ENCODE measurements around the gene ARHGAP23.
"Not testable (repeated sequence)": the region's sequence is repeated elsewhere in the genome, so short reads cannot be mapped to it uniquely, and the experiment has no call there.

ARHGAP23 gene

DNA sequence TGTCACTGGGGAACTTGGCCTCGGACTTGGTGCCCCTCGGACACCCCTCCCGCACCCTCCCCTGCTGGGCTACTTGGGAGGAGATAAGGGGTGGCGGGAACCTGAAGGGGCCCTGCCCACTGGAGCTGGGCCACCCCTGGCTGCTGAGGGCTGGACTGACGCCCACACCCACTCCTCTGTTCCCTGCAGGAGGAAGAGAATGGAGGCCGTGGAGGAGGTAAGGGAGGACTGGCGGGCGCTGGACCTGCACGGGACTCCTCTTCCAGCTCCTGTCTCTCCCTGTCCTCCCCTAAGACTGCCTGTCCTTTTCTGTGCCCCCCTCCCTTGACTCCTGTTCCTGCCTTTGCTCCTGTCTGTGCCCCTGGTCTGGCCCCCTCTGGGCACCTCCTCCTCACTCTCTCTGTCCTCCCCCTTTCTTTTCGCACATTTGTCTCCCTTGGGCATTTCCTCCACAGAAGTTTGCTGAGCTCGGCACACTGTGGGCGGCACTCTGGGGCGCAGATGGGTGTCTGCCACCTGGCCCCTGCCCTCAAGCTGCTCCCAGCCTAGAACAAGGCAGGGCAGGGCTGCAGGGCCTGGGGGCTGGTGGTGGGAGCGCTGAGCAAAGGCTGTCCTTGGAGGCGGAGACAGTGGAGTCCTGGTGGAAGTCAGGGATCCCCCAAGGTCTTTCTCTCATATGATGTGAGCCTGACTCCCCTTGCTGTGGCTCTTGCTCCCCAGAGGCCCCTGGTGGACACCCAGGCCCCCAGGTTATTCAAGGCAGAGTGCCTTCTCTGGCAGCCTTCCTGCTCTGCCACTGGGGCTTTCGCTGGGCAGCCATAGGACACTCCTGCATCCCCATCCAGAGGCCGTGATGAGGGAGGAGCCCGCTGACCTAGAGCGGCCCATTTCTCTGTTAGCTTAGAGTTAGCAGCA, 32.7 kb downstream of the ARHGAP23 start:
- no peak for DNase-seq (ENCODE audit: low read depth)

- no peak for DNase-seq (ENCODE audit: low read depth)
These were observed 33.4 kb downstream of the ARHGAP23 start for GRCh38 chr17:38461683-38462082.

DNA sequence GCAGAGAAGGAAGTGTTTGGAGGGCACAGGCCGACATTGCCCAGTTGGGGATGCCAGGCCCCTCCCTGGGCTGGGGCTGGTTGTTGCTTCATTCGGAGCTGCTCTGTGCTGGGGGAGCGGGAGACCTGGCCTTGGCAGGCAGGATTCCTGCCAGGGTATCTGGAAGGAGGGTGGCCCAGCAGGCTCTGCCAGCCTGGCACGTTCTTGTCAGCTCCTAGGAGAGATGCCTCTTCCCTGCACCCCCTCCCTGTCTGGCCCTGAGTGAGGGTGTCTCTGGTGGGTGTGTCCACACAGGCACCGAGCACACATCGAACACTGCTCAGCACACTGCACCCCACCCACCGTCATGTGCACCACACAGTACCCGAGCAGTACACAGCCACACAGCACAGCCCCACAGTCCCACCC, 35.2 kb downstream of the ARHGAP23 start:
- no peak for DNase-seq (ENCODE audit: low read depth)

GRCh38 chr17:38464251-38464722, 36.0 kb downstream of the ARHGAP23 start:
- no peak for DNase-seq (ENCODE audit: low read depth)

DNA sequence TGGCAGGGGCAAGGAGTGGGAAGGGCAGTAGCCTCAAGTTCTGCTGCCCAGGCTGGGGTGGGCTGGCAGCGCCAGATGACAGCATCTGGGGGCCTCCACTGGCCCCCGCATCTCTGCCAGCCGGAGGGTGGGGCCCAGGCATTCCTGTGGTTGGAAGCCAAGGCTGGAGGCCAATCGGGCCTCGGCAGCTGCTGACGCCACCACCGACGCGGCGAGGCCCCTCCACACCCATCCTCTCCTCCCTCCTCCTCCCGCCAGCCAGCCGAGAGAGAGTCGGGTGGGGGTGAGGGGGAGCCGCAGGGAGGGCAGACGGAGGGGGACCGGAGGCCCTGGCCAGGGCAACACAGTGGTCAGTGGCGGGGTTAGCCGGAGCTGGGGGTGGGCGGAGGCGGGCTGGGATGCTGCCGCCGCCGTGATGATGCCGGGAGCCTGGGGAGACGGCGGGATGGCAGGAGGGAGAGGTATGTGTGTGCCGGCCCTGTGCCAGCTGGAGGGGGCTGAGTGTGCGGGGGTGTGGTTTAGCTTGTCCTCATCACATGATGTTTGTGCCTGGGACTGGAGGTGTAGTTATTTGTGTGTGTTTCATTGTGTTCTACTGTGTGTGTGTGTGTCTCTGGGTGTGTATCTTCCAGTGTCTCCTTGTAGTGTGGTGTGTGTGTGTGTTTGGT, 36.6 kb downstream of the ARHGAP23 start:
- DNase-seq (ENCODE audit: low read depth) = no peak

DNA sequence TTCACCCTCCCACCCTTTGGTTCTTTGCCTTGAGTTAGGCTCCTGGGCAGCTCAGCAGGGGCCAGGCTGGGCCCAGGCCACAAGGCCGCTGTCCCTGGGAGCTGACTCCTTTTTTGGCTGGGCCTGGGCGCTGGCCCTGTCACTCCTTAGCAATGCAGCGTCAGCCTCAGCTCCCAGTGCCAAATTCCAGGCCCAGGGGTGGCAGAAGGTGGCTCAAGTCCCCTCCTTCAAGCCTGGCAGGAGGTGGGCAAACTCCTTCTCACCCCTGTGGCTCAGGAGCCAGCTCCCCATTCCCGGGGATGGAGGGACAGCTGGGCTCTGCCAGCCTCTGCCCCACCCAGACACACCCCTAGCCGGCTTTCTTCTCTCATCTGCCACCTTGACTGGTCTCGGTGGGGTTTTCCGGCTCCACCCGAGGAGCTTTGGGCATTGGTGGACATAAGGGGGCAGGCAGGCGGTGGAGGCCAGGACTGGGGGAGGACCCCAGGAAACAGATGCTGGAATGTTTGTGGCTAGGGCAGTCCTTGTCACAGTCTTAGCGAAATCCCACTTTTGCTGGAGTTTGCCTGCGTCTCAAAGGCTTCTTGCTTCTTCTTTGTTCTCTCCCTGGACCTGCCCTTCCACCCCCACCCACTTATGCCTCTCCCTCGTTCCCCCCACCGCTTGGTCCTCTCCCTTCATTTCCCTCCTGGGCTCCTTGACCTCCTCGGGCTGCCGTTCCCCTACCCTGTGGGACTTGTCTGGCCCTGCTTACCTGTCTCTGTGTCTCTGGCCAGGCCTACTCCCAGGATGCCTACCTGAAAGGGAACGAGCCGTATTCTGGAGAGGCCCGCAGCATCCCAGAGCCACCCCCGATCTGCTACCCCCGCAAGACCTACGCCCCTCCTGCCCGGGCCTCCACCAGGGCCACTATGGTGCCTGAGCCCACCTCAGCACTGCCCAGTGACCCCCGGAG, 37.4 kb downstream of the ARHGAP23 start:
- no peak for DNase-seq (ENCODE audit: low read depth)

DNA sequence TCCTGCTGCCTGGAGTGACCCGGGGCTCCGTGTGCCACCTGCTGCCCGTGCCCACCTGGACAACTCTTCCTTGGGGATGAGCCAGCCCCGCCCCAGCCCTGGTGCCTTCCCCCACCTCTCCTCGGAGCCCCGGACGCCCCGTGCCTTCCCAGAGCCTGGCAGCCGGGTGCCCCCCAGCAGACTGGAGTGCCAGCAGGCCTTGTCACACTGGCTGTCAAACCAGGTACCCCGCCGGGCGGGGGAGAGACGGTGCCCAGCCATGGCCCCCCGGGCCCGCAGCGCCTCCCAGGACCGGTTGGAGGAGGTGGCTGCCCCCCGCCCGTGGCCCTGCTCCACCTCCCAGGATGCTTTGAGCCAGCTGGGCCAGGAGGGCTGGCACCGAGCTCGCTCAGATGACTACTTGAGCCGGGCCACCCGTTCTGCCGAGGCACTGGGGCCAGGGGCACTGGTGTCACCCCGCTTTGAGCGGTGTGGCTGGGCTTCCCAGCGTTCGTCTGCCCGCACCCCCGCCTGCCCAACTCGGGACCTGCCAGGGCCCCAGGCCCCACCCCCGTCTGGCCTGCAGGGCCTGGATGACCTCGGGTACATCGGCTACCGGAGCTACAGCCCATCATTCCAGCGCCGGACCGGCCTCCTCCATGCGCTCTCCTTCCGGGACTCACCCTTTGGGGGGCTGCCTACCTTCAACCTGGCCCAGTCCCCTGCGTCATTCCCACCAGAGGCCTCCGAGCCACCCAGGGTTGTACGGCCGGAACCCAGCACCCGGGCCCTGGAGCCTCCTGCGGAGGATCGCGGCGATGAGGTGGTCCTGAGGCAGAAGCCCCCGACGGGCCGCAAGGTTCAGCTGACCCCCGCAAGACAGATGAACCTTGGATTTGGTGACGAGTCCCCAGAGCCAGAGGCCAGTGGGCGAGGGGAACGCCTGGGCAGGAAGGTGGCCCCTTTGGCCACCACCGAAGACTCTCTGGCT, 38.4 kb downstream of the ARHGAP23 start:
- DNase-seq (ENCODE audit: low read depth) = no peak

- DNase-seq (ENCODE audit: low read depth) = no peak
These were observed 39.2 kb downstream of the ARHGAP23 start for GRCh38 chr17:38467491-38467890.

- no peak for DNase-seq (ENCODE audit: low read depth)
These were observed 41.6 kb downstream of the ARHGAP23 start for GRCh38 chr17:38469875-38470274.

DNA sequence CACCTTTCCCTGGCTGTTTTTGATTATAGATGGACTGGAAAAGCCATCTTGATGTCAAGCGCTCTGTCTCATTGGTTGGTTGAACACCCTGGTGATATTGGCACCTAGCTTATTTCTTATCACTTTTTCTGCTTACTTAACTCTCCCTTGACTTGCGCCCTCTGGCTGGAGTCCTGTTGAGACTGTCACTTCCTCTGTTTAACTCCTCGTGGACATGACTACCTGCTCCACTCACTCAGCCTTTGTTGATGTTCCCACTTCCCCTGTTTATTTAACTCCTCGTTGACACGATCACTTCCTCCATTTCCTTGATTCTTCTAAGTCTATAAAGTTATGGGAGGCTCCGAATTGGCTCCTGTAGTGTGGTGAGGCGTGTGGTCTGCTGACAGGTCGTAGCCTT, 43.0 kb downstream of the ARHGAP23 start:
- DNase-seq (ENCODE audit: low read depth) = not testable (repeated sequence)

DNA sequence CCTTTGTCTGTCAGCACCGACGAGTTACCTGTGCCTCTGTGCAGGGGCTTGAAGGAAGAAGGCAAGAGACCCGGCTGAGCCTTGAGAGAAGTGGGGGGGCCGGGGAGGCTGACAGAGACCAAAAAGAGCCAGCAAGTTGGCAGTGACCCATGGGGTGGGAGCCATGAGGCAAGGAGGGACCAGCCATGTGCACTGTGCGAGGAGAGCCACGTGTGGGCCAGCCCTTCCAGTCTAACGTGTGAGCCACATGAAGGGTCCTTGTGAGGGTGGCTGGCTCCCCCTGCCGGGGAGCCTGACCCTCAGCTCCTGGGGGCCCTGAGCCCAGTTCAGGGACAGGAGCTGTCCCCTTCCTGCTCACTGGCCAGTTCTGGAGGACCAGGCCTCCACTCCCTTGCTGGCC, 46.4 kb downstream of the ARHGAP23 start:
- not testable (repeated sequence) for DNase-seq (ENCODE audit: low read depth)

GRCh38 chr17:38476549-38476948, 48.3 kb downstream of the ARHGAP23 start:
- DNase-seq (ENCODE audit: low read depth) = no peak

GRCh38 chr17:38477417-38477816, 49.2 kb downstream of the ARHGAP23 start:
- not testable (repeated sequence) for DNase-seq (ENCODE audit: low read depth)

- DNase-seq (ENCODE audit: low read depth) = not testable (repeated sequence)
These were observed 49.7 kb downstream of the ARHGAP23 start for GRCh38 chr17:38477951-38478350.

DNA sequence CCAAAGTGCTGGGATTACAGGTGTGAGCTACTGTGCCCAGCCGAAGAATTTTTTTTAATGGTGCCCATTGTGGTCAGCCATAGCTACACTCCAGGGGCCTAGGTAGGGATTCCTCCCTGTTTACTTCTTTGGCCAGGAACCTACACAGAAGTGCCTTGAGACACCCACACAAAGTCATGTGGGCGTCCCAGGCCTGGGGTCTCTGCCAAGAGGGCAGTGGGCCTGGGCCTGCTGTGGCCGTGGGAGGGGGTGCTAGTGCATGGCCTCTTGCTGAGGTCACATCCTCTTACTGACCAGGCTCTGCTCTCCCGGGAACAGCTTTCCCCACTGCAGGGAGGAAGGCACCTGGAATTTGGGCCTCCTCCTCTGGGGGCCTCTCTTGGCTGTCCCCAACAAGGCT, 50.4 kb downstream of the ARHGAP23 start:
- DNase-seq (ENCODE audit: low read depth) = not testable (repeated sequence)

GRCh38 chr17:38482039-38482699, 53.9 kb downstream of the ARHGAP23 start:
- DNase-seq (ENCODE audit: low read depth) = not testable (repeated sequence)

- DNase-seq (ENCODE audit: low read depth) = not testable (repeated sequence)
These were observed 54.4 kb downstream of the ARHGAP23 start for GRCh38 chr17:38482700-38483043.

DNA sequence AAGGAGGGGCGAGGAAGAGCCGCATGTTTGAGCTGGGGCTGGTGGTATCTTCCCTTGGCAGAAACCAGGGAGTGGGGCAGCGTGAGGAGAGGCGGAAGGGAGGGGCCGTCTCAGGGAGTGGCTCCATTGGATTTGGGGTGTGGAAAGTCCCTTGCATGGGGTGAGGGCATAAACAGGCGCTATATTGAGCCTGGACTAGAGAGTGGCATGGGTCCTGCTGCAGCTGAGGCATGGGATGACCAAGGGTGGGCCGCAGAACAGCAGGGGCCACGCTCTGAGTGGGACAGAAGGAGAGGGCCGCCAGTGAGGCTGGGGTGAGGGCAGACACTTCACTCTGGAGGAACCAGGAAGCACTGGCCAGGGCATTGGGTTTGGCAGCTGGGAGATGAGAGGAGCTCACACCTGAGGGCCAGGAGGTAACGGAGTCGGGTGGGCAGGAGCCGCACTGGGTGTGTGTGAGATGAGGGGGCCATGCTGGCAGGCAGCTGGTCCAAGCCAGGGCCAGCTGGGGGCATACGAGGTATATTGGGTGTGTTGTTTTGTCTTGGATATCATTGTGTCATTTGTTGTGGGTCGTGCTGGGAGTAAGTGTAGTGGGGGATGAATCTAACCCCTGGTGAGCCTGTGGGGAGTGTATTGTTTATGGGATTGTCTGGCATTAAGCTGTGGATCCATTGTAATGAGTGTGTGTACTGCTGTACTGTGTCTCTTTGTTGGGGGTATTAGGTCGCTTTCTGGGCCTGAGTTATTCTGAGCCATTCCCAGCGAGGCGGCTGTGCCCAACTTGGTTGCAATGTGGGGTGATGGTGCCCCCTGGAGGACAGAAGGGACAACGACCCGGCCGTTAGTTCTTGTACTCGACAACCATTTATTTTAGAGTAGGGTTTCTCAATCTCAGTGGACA, 56.2 kb downstream of the ARHGAP23 start:
- DNase-seq (ENCODE audit: low read depth) = peak; percentile 33

DNA sequence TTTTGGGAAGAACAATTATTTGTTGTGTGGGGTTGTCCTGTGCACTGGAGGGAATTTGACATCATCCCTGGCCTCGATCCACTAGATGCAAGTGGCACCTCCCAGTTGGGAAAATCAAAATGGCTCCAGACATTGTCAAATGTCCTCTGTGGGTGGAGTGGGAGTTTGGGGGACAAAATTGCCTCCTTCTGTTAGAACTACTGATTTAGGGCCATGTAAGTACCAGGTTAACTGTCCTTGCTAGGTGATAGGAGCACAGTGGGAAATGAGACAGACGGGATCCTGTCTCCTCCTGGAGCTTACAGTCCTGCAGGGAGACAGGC, 56.8 kb downstream of the ARHGAP23 start:
- no peak for DNase-seq (ENCODE audit: low read depth)

Measured in stimulated activated CD8-positive, alpha-beta memory T cell treated with anti-CD3 and anti-CD28 coated beads, Interleukin-15, amount 100 ng/mL, for 1 hour (primary cell).